GM21825 (cell line): ENCODE results near the gene KIF1A.

Experiments
- ATAC-seq: cut with Tn5 transposase; IDR thresholded peaks from one replicate; pipeline ENCODE4 v1.9.1; 2021; ENCODE audit warnings: mild to moderate bottlenecking, moderate library complexity; ENCODE audit not compliant: unreplicated experiment

Gene KIF1A

DNA sequence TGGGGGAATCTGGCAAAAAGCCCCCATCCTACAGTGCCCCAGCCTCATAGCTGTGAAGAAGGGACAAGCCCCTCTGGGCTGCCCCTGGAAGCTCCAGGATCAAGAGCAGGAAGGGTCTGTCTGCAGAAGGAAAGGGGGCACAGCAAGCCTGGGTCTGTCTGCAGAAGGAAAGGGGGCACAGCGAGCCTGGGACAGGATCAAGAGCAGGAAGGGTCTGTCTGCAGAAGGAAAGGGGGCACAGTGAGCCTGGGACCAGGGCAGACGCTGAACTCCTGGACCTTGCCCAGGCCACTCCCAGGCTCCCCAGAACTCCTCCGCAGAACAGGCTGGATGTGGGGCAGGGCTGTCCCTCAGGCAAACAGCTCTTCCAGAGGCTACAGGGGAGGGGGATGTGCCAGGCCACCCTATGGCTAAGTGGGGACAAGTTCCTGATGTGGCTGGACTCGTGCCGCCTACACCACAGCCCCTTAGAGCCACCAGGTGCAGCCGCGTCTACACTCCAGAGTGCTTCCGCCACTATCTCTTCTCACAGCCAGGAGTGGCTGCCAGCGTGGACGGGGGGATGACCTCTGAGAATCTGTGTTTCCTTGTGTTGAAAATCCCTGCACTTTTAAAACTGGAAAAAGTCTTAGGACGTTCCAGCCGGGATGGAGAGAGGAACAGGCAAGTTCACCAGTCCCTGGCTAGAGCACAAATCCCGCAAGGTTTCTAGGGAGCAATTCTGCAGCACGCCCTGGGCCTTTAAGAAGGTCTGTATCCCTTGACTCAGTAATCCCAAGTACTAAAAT is 20.8 kb downstream of the KIF1A start:
- no peak for ATAC-seq

DNA sequence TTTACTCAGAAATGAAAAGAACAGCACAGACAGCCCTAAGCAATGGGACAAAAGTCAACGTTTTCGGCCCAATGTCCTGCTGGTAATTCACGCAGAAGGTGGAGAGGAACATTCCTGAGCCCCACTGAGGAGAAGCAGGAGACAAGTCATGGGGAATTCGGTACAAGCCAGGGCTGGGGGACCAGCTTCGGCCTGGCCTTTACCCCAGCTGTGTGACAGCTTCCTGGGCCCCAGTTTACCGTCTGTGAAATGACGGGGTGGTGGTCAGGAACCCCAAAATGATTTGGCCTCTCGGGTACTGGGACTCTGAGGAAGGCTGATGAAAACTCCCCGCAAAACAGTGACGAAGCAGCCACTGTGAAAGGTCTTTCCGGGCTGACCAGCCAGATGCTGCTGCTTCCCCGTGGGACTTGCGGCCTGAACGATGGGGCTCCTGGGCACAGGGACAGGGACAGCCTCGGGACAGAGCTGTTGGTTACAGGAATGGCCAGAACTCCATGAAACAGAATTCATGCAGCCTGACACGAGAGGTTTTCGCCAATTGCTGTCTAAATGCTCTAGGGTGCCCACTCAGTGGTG is 21.6 kb downstream of the KIF1A start:
- ATAC-seq, result no peak

DNA sequence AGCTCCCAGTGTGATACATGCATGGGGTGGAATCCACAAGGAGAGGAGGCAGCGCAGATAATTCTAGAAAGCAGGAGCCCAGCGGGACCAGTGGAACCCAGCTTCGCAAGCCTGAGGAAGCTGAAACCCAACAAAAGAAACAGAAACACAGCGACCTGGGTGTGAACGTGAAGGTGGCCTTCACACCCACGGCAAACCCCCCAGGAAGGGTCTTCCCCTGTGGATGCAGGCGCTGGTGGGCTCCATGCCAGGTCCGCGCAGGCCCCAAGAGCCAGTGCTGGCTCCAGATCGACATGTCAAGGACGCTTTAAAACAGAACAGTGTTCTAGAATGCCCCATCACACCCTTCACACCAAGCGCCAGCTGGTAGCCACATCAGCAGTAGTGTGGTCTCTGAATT is 22.1 kb downstream of the KIF1A start:
- ATAC-seq, result no peak

DNA sequence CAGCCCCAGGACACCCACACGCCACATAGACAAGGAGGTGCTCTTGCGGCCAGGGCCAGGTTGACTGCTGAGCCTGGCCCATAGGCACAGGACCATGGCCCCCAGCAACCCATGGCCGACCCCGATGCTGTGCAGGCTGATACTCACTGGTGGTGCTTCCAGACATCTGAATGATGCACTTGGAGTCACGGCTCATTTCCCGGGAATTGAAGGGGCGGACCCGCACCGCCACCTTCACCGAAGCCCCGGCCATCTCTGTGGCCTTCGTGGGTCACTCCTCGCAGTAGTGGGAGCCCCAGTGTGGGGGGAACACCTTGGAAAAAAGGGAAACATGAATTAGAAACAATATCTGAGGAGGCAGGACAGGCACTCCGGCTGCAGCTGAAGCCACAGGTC is 22.5 kb downstream of the KIF1A start:
- ATAC-seq, result no peak

DNA sequence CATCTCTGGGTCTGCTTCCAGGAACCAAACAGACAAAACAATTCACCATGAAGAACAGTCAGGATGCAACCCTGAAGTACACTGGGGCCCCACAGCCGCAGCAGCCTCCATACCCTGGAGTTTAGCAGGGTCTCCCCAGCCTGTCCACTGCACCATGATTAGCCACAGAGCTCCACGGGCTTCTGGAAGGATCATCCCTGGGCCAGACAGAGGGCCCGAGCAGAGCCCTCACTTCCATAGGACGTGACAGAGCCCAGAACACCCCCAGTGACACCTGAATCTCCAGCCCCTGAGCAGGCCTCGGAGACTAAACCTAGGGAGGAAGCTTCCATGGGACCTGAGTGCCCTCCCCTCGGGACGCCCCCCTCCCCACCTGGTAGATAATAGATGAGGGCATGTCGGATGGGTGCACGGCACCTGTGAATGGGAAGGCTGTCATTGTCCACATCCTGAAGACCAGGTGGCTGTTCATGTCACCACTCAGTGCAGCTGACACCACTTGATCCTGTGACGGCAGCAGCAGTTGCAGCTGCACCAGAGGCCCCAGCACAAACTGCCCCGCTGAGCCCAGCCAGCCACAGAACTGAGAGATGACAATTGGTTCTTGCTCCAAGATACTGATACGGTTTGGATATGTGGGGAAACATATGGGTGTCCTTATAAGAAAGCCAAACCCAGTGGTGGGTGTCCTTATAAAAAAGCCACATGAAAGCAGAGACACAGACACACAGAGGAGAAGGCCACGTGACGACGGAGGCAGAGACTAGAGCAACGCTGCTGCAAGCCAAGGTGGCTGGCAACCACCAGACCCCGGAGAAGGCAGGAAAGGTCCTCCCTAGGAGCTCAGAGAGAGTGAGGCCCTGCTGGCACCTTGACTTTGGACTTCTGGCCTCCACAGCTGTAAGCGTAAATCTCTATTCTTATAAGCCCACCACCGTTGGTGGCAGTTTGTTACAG is 23.2 kb downstream of the KIF1A start:
- no peak for ATAC-seq

DNA sequence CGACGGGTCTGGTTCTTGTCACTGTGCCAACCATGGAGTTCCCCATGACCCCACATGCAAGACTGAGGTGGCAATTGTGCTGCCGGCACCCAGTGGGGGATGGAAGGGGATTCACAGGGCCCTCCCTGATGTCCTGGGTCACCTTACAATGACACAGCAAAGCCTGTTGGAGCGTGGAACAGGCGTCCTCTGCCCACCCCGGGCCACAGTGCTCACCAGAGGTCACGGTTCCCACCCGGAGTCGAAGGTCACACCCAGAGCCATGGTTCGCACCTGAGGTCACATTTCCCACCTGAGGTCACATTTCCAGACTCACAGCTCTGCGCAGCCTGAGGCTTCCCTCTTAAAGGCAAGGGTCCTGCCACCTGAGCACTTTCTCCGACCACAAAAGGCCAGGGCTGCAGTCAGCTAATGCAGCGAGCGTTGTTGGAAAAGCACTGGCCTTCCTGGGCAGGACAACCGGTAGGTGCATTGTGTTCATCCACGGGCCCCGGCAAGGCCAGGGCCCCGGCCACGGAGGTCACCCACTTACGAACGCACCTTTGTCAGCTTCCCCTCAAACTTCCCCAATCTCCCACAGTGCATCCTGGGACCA is 24.0 kb downstream of the KIF1A start:
- no peak for ATAC-seq

DNA sequence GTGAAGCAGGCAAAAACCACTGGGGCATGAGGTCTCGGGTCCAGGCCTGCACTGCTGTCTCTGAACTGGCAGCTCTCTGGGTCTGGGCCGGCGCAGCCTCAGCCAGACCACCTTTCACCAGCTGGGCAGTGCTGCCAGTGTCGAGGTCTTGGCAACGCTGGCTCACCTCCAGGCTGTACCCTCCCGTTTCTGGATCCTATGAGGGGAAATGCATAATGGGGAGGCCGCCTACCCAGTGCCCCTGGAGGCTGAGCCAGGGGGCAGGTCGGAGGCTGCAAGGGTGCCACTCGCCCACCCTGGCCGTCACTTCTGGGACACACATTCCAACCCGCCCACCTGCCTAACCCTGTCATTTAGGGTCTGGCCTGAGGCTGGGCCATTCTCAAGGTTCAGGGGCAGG is 24.6 kb downstream of the KIF1A start:
- ATAC-seq, result no peak

DNA sequence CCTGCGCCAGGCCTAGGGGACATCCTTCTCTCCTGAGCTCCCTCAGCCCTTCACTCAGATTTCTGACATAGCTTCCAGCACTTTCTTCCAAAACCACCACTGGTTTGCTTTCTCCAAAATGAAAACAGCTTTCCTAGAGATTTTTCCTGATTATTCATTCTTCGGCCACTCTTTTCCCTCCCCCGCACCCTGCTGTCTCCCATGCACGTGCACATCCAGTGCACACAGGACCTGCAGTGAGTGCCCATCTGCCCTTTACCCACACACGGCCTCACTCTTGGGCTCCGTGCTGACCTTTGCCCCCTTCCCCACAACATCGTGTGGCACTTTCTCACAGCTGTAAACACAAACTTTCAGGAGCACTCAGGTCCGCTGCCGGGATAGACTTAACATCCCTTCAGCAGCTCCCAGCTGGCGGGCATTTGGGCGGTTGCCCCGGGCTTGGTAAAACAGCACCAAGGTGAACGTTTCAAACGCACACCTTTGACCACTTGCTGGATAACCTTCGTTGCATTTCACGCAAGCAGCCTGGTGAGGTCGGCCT is 25.8 kb downstream of the KIF1A start:
- ATAC-seq, result no peak

DNA sequence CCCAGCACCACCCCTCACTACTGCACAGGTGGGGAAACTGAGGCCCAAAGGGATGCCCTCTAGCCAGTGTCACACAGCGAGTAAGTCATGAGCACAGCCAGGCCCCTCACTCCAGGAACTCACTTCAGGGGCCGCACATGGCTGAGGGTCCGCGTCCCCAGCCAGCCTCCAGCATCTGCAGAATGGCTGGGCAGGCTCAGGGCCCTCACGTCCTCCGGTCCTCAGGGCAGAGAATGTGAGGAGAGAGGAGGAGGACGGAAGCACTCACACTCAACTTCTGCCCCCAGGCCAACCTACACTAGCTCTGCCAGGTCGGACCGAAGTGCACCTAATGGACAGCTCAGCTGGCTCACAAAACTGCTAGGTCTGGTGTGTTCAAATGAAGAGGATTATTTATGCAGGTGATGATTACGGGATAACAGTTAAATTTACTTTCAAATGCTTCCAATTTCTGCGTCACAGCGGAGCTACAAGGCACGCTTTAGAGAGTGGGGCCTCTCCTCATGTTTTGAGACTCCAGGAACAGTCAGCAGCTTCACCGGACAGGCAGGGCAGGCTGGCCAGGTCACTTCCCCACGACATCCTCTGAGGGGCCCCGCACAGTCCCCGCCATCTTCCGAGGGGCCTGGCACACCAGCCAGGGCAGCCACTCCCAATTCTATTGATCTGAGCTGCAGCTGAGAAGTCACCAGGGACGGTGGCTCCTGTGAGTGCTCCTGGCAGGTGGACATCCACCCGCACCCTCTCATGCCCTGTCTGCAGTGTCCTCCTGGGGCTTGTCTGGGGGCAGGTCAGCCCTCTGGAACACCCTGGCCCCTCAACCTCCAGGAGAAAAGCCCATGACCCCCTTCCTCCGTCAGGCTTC is 26.5 kb downstream of the KIF1A start:
- no peak for ATAC-seq

DNA sequence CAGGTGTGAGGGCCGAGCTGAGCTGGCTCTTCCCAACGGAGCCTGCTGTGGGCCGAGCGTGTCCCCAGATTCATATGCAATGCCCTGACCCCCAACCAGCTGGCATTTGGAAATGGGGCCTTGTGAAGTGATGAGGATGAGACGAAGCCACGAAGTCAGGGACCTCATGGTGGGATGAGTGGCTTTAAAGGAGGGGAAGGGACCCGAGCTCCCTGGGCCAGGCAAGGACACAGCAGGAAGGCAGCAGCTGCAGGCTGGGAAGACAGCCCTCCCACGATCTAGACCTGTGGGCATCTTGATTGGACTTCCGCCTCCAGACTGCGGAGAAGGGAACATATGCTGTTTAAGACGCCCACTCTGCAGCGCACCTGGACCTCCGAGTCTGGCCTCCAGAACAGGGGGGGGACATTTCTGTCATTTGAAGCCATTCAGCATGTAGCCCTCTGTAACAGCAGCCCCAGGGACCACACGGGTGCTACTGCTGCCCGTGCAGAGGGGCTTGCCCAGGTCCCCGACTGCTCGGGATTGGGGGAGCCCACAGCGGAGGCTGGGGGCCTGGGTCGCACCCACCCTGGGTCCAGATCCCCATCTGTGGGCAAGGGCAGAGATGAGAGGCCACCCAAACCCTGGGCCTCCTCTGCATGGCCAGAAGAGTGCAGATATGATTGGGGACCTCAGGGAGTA is 27.2 kb downstream of the KIF1A start:
- ATAC-seq, result no peak

DNA sequence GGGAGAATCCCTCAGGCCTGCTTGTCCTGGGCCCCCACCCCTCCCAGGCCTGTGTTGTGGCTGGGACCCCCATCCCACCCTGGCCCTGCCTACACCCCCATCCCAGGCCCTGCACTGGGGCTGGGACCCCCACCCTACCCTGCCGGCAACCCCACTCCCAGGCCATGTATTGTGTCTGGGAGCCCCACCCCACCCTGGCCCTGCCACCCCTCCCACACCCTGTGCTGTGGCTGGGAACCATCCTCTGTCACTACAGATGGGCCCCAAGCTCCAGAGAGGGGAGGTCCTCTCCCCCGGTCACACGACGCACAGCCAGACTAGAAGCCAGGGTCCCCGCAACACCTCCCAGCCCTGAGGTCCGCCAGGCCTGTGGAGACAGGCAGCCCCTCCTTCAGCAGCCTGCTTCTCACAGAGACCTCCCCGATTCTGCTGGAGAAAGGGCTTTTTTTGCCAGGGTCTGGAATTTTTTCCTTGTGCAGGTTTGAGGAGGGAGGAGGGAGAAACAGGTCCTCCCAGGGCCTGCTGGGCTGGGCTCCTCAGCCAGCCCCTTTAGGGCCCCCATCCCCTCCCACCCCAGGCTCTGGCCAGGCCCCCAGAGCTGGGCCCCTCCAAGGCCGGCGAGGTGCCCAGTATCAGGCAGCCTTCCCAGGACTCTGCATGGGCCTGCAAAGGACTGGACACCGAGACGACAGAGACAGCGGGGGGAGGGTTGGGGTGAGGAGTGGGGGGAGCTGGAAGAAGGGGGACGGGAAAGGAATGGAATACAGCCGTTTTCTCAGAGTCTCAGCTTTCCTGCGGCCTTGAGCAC is 28.0 kb downstream of the KIF1A start:
- ATAC-seq, result no peak

DNA sequence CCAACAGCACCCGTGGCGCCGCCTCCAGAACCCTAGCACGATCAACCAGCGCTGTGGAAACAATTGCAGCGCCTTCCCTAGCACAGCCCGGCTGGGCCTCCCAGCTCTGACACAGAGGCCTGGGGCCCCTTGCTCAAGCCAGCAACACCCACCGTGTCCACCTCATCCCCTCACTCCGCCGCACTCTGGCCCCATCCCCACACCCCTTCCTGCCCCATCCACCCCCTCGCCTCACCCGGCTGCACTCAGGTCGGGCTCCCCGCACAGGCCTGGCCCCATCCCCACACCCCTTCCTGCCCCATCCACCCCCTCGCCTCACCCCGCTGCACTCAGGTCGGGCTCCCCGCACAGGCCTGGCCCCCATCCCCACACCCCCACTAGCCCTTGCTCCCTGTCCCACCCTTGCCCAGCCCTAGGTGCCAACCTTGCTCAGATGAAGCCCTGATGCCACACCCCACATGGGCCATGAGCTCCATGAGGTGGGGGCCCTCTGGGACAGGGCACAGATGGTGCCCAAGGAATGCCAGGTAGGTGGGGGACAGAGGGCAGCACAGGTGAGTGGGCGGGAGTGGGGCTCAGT is 28.7 kb downstream of the KIF1A start:
- no peak for ATAC-seq

DNA sequence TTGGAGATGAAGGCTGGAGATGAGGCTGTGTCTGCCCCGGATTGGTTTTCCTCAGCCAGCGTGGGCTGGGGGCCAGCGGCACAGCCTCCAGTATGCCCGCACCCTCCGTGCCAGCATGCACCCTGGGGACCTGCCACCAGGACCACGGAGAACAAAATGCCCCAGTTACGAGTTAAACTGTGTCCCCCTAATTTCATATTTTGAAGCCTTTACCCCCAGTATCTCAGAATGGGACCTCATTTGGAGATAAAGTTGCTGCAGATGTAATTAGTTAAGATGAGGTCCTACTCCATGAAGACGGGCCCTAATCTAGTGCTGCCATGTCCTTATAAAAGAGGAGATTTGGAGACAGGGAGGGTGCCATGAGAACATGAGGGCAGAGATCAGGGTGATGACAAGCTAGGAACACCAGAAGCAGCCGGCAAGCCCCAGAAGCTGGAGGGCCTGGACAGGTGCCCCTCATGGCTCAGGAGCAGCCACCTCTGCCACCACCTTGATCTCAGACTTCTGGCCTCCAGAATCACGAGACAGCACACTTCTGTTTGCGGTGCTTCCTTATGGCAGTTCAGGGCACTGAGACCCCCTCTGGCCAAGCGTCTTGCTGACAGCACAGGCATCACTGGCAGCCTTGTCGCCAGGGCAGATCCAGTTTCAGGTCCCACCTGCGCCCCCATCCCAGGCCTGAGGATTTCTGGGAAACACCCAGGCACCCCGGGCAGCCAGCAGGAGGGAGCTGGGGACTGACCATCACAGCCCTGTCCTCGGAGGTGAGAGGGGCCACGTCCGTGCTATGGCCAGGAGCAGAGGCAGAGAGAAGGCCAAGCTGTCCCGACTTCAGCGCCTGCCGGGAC is 29.4 kb downstream of the KIF1A start:
- no peak for ATAC-seq

DNA sequence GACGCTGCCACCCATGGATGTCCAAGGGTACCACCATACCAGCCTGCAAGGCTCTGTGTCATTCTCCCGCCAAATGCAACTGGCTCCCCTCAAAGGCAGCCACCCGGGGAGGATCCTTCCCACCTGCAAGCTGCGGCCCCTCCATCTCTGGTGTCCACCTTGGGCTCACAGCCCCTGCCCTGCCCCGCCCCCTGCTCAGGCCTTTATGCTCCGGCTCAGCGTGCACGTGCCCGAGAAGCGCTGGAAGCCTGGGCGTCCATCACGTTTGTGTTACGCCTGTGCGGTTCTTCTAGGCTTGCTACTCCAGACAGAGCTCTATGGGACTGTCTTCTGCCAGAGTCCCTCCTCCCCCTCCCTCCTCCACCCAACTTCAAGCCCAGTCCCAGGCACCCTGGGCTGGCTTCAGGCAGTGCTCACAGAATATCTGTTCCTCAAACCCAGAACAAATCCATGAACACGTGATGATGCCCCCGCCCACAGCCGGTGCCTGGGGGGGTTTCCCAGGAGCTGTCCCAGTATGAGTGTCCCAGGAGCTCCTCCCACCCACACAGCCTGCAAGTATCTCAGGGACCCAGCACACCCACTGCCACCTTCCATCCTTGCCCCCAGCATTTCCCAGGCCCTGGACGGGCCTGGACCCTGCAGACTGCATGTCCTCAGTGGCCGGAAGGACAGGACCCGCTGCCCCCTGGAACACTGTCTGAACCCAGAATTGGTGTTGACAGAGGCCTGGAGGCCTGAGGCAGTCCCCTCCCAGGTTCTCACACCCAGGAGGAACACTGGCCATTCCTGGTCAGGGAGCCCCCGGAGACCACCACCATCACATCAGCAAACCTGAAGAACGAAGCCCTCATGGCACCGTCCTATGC is 30.3 kb downstream of the KIF1A start:
- no peak for ATAC-seq

DNA sequence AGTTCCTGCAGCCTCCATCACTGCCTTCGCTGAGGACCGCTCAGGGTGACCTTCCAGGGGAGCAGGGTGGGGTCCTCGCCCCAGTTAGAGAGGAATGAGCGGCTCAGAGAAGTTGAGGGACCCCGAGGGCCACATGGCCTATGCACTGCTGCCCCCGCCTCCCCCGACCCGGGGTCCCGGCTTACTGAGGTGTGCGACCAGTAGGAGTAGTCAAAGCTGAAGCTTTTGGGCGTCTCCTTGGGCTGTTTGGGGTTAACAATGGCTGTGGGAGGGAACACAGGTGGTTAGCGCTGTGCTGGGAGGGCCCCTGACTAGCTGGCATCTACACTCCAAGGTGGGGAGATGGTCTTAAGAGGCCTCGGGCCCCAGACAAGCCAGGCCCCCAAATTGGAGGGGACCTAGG is 31.0 kb downstream of the KIF1A start:
- no peak for ATAC-seq

DNA sequence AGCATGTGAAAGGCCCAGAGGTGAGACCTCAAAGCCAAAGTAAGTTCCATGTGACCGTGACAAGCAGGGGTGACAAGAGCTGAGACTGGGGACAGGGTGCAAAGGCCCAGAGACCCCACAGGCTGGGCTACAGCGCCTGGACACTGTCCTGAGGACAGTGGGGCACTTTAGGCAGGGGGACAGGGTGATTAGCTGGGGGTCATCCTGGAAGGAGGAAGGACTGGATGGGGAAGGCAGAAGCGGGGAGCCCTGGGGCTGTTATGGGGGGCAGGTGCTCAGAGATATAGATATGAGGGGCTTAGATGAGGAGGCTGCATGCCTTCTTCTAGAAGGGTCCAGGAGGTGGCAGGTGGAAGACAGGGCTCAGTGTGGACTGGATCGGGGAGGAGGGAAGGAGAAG is 31.5 kb downstream of the KIF1A start:
- ATAC-seq, result no peak
